GM20431 (cell line): ENCODE data around the gene UNK.
"Not testable (repeated sequence)": the region's sequence is repeated elsewhere in the genome, so short reads cannot be mapped to it uniquely, and the experiment has no call there.

Experiments used
- in situ Hi-C: fragments of 300-500 bp; cut with MseI, MboI; formaldehyde crosslinking; loops from one replicate; pipeline ENCODE4 v1.15.0; 2020; ENCODE audit warnings: low sequenced_read_pairs; ENCODE audit not compliant: unreplicated experiment

The UNK gene

DNA sequence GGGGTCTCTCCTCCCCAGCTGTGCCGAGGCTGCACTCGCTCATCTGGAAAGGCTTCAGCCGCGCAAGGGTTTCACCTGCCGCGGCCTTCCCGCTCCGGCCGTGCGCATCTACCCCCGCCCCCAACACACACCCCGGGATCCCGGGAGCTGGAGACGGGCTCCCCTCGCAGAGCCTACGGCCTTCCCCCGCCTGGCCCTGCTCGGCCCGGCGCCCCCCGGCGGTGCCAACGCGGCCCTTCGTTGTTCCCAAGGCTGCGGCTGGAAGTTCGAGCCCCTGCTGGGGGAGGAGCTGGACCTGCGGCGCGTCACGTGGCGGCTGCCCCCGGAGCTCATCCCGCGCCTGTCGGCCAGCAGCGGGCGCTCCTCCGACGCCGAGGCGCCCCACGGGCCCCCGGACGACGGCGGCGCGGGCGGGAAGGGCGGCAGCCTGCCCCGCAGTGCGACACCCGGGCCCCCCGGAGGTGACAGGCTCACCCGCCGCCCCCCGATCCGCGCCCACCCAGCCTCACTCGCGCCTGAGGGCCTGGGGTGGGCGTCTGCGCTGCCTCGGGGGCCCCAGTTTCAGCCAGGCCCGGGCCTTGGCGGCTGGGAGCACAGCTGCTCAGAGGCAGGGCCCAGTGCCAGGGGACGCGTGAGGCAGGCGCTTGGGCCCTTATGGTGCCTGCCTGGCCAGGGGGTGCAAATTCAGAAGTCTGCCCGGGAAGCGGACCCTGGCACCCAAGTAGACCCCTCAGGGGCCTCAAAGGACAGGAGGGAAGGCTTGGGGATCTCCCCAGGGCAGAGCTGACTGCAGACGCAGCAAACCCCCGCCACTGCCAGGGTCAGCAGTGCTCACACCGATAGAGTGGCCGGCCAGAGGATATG is 30.9 kb upstream of the UNK start:
- in situ Hi-C loops = no loop called here

DNA sequence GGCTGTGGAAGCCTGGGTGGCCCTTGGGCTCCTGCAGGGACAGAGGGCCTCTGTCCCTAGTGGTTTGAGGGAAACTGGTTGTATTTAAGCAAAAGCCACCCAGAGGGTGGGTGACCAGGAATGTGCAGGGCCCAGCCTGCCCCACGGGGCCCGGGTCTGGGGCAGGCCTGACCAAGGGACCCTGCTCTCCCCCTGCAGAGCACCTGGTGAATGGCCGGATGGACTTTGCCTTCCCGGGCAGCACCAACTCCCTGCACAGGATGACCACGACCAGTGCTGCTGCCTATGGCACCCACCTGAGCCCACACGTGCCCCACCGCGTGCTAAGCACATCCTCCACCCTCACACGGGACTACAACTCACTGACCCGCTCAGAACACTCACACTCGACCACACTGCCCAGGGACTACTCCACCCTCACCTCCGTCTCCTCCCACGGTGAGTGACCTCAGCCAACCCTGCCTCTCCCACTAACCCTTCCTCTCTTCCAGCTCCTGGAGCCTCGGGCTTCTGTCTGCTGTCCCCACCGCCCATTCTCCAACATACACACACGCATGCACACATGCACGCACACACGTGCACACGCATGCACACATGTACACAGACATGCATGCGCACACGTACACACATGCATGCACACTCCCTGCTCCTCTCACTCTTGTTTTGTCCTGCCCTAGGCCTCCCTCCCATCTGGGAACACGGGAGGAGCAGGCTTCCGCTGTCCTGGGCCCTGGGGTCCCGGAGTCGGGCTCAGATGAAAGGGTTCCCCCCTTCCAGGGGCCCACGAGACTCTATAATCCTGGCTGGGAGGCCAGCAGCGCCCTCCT is 30.0 kb upstream of the UNK start:
- in situ Hi-C loops = no loop called here

- in situ Hi-C loops = no loop called here
These were observed 29.3 kb upstream of the UNK start for GRCh38 chr17:75755205-75755901.

DNA sequence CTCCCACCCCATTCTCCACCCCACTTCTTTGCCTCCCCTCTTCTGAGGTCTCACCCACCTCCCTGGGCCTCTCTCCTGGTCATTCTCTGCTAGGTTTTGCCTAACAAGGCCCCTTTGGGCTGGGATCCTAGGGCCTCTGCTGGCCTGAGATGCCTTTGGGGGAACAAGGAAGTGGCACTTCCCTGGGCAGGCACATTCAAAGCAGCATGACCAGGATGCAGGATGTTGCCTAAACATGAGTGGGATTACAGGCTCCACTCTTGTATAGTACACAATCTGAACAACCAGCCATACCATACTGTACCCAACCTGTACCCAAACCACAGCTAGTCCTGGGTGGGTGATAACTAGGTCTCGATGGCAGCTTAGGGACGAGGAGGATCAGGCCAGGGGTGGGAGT is 28.6 kb upstream of the UNK start:
- in situ Hi-C loops = no loop called here

DNA sequence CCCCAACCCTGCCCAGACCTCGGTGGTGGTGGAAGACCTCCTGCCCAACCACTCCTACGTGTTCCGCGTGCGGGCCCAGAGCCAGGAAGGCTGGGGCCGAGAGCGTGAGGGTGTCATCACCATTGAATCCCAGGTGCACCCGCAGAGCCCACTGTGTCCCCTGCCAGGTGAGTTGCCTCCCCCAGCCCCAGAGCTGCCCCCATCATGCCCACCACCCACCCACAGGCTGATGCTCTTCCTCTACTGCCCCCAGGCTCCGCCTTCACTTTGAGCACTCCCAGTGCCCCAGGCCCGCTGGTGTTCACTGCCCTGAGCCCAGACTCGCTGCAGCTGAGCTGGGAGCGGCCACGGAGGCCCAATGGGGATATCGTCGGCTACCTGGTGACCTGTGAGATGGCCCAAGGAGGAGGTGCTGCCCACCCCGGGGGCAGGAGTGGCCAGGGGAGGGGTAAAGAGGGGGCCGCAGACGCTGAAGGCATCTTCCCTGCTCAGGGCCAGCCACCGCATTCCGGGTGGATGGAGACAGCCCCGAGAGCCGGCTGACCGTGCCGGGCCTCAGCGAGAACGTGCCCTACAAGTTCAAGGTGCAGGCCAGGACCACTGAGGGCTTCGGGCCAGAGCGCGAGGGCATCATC is 28.0 kb upstream of the UNK start:
- in situ Hi-C loops = no loop called here

GRCh38 chr17:75757086-75757681 is 27.4 kb upstream of the UNK start:
- in situ Hi-C loops = no loop called here

GRCh38 chr17:75758131-75758905 is 26.3 kb upstream of the UNK start:
- in situ Hi-C loops = no loop called here

DNA sequence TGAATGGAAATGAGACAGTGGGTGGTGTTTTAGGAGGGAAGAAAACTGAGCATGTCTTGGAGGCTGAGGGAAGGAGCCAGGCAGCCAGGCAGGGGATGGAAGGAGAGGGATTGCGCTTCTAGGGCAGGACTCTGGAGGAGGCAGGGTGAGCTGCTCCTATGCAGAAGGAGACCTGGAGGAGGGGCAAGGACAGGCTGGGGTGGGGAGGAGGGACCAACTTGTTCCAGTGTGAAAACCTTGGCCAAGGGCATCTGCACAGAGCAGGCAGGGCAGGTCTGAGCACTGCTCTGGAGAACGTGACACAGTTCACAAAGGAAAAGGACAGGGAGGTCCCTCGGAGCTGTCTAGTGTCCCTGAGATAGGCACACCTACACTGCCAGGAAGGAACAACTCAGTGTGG is 25.1 kb upstream of the UNK start:
- in situ Hi-C loops = no loop called here

DNA sequence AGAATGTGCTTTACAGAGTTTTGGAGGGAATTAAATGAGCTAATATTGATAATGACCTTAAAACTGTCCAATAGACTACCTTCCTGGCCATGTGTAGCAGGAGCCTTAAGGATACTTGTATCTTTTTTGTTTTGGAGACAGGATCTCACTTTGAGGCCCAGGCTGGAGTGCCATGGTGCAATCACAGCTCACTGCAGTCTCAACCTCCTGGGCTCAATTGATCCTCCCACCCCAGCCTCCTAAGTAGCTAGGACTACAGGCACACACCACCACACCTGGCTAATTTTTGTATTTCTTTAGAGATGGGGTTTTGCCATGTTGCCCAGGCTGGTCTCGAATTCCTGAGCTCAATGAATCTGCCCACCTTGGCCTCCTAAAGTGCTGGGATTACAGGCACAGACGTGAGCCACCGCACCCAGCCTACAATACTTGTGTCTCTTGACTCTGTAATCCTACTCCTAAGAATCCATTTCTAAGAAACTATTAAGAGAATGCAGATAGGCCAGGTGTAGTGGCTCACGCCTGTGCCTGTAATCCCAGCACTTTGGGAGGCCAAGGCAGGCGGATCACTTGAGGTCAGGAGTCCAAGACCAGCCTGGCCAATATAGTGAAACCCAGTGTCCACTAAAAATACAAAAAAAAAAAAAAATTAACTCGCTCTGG is 24.5 kb upstream of the UNK start:
- in situ Hi-C loops = not testable (repeated sequence)

DNA sequence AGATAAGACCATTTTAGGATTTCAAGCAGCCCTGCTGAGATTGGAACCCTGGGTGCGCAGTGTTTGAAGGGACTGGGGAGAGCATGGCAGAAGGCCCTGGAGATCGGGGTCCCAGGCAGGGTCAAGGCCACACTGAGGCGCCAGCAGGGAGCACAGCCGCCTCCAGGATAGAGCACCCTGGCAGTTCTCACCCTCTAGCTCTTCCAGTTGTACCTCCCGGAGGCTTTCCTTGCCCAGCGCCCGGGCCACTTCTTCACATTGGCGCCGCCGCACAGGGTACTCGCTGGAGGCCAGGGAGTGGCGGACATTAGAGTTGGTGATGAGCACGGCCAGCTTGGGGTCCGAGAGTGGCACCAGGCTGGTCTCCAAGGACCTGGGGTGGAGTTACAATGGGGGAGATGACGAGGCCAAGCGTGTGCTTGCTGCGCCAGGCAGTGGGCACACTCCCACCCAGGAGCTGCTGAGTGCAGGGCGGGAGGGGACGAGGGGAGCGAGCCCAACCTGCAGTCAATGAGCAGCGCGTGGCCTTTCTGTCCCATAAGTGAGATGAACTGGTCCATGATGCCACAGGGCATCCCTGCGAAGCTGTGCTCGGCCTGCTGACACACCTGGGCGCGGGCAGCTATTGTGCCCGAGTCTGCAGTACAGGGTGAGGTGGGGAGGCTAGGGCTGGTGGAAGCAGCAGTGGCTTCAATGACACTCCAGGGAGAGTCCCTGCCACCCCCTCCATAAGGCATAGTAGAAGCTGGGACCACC is 21.9 kb upstream of the UNK start:
- in situ Hi-C loops = no loop called here

DNA sequence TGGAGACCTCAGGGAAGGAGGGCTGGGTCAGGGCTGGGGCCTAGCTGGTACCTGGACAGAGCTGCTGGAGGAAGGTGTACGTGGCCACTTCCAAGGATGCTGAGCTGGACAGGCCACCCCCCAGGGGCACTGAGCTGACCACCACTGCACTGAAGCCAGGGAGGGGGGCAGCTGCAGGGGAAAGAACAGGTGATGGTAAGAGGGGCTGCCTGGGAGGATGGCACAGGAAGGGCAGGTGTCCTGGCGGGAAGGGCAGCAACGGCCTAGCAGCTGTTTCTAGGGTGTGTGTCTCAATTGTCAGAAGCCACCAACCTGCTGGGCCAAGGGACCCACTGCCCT is 21.4 kb upstream of the UNK start:
- in situ Hi-C loops = no loop called here

DNA sequence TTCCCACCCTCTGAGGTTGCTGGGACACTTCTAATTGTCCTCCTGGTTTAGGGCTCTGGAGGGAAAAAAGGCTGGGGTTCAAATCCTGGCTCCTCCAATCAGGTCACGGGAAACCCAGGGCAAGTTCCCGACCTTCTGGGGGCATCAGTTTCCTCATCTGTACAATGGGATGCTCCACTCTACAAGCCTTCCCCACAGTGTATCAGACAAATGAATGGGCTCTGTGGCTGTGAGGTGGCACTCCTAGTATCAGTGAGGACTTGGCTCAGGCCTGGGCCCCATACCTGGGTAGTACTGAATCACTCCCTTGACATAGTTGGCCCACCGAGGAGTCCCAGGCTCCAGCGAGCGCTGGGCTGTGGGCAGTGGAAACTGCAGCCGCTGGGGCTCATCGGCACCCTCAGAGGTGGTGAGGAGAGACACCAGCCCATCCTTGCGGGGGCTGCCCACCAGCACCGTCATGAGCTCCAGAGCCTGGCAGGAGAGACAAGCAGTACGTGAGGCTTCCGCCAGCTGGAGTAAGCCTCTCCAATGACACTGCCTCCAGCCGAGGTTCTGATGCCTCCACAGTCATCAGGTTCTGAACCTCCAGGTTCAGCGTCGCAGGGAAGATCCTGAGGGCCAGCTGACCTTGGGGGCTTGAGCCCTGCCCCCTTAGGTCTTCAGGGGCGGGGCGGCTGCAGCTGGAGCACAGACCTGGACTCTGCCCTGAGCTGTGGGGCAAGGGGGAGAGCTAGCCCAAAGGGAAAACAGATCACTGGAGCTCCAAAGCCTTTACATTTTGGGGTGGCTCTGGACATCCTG is 20.8 kb upstream of the UNK start:
- in situ Hi-C loops = no loop called here

DNA sequence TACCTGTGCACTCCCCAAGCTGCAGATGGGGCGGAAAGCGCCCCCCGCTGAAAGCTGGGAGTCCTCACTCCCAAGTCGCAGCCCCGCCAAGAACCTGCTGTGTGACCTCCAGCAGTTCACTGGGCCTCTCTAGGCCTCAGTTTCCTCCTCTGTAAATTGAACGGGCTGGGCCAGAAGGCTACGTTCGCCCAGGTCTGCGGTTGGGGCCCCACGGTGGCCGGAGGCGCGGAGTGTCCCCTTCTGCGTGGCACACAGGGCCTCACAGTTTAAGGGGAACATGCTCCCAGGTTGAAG is 20.2 kb upstream of the UNK start:
- in situ Hi-C loops = no loop called here

- in situ Hi-C loops = no loop called here
These were observed 19.7 kb upstream of the UNK start, which contains the start of gene GALK1 for GRCh38 chr17:75764711-75765421. TSS of gene GALK1 (minus strand) at chr17:75765192. CDS start at chr17:75765136, 56 bp downstream.

DNA sequence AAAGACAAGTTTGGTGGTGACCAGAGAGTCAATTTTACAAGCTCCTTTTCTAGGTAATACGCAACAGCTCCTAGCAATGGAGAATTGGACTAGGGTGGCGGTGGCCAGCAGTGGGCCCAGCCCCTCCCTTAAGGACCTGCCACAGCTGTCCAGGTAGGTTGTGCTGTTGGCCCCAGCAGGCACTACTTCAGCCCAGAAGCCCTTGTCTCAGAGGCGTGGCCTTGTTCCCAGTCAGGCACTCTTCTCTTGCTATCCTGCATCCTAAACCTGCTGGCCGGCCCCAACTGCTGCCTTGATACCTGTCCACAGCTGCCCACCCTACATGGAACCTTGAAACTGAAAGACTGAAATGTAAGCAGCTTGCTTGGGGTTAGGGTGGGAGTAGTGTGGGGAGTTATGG is 18.6 kb upstream of the UNK start:
- in situ Hi-C loops = no loop called here

- in situ Hi-C loops = no loop called here
These were observed 16.7 kb upstream of the UNK start for GRCh38 chr17:75767881-75768280.

GRCh38 chr17:75769536-75769935 is 15.1 kb upstream of the UNK start:
- in situ Hi-C loops = no loop called here
